GM21423 (cell line): Measurements from ENCODE around the gene DGAT2.

Experiments
- ATAC-seq: cut with Tn5 transposase; IDR thresholded peaks from one replicate; pipeline ENCODE4 v1.9.1; 2021; ENCODE audit warnings: mild to moderate bottlenecking, moderate library complexity; ENCODE audit not compliant: unreplicated experiment

The DGAT2 gene

DNA sequence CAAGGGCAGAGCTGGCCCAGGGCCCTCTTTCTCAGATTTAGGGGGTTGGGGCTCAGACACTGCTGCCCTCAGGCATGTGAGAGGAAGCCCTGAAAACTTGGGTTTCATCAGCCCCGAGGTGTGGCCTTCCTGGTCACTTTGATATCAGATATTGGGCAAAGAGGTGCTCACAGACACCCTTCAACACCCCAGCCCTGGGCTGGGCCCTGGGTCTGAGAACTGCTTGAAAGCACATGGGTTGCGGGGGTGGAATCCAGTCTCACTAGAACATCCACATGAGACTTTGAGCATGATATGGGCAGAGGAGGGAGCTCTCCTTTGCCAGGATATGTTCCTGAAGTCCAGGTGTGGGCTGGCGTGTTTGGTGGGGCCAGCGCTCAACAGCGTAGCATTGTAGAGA lies 10.4 kb downstream of the DGAT2 start:
- ATAC-seq, result no peak

GRCh38 chr11:75779960-75780359 lies 11.4 kb downstream of the DGAT2 start:
- ATAC-seq, result no peak

- no peak for ATAC-seq
Measured at GRCh38 chr11:75780888-75781287, 12.3 kb downstream of the DGAT2 start.

DNA sequence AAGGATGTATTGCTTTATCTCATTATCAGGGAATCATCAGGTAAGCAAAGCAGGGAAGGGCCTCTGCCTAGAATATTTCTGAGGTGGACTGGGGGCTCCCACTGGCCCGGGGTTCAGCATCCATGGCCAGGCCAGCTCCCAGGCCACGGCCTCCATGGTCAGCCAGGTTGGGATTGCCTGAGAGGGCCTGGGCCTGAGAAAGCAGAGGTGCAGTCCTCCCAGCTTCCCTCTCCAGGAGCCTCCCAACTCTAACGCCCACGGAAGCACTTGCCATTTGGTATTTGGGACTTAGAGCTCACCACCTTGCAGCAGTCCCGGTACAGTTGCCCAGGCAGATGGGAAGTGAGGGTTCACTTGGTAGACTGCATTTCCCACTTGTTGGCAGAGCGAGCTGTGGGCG lies 12.7 kb downstream of the DGAT2 start:
- ATAC-seq, result no peak

DNA sequence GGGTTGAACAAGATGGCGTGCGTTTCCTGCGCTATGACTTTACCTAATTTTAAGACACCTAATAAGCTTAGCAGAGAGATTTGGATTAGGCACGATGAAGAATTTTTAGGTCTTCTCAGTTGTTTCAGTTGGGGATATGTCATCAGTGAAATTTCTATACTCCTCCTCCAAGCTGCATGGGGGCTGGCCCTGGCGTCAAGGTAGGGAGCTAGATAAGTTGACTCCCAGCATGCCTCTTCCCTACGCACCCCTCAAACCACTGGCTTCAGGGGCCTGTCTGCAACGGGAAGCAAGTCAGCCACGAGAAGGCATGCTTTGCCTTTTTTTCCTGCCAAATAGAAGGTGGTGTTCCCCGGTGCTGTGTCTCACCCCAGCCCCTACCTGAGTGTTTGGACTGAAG lies 13.3 kb downstream of the DGAT2 start:
- ATAC-seq, result no peak

GRCh38 chr11:75782540-75783263 lies 14.1 kb downstream of the DGAT2 start:
- no peak for ATAC-seq

GRCh38 chr11:75783416-75784084 lies 15.0 kb downstream of the DGAT2 start:
- ATAC-seq, result no peak

GRCh38 chr11:75784085-75784478 lies 15.5 kb downstream of the DGAT2 start:
- ATAC-seq, result no peak

GRCh38 chr11:75784506-75784905 lies 15.9 kb downstream of the DGAT2 start:
- ATAC-seq, result no peak

DNA sequence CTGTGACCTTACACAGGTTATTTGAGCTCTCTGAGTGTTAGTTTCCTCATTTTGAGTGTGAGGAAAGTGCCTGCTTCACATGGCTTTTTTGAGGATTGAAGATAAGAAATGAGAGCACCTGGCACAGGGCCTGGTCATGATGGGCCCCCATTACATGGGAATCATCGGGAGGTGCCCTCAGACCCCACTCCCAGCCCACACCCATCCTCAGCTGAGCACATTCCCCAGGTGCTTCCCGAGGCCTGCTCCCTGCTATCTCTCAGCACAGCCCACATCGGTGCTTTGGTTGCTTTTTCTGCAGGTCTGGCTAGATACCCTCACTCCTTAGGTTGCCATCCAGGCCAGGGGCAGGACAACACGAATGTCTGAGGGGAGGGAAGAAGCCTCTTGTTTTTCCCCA lies 16.6 kb downstream of the DGAT2 start:
- no peak for ATAC-seq

GRCh38 chr11:75786101-75786736 lies 17.6 kb downstream of the DGAT2 start:
- peak; percentile 80 for ATAC-seq

DNA sequence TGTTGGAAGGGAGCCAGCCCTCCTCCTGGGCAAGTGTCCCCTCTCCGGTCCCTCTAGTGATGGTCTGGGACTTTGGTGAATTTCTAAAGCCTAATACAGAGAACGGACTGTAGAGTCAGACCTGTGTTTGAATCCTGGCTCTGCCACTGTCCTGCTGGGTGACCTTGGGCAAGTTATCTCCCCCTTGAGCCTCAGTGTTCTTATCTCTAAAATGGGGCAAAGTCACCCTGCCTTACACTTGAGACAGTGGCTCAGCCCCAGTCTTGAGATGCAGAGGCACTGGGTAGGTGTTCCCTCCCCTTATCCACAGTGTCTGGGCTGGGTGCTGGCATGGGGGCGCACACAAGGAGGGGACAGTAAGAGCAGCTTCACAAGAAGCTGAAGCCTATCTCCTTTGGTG lies 20.9 kb downstream of the DGAT2 start:
- no peak for ATAC-seq

DNA sequence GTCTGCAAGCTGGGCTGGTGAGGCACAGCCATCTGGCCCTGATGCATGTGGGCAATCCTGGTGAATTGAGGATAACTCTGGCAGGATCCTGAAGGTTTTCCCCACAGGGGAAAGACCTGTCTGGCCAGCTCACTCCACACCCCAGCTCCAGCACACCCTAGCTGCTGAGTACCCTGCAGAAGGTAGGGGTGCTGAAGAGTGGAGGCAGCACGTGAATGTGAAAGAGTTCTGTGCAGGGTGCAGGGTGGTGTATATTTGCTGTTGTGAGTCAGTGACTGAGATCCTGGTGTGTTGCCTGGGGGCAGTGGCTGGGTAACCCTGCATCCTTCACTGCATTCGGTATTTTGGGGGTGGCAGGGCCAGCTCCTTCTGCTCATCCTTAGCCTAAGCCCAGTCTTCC lies 22.4 kb downstream of the DGAT2 start:
- no peak for ATAC-seq

GRCh38 chr11:75792127-75792731 lies 23.7 kb downstream of the DGAT2 start:
- no peak for ATAC-seq

DNA sequence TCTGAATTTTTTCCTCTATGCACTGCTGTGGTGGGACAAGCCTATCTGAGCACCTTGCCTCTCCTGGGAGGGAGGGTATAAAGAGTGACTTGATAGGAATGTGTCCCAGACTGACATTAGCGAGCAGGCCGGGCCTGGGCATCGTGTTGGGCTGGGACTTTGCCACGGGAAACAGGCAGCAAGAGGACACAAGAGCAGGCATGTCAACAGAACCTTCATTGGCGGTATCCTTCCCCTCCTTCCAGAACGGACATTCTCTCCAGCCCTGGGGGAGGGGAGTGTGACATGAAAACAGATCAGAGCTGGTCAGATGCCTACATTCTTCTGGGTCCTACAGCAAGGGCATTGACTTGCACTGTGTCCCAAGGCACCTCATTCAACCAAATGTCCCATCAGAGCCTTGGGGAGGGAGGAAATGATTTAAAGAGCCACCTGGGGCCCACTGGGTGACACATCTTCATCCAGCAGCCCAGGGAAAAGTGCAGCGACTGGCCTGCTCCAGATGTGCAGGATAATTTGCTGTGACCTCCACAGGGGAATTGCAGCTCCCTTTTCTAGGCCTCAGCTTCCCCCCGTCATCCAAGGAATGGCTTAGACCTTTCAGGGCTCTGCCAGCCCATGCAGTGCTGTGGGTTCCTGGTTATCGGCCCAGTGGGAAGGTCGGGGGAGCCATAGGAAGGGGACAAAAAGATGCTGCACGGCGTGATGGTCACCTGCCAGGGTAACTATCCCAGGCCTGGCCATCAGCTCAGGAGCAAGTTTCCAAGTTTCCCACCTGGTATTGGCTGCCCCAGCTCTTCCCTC lies 24.6 kb downstream of the DGAT2 start:
- no peak for ATAC-seq

- no peak for ATAC-seq
Measured at GRCh38 chr11:75793966-75794365, 25.4 kb downstream of the DGAT2 start.

DNA sequence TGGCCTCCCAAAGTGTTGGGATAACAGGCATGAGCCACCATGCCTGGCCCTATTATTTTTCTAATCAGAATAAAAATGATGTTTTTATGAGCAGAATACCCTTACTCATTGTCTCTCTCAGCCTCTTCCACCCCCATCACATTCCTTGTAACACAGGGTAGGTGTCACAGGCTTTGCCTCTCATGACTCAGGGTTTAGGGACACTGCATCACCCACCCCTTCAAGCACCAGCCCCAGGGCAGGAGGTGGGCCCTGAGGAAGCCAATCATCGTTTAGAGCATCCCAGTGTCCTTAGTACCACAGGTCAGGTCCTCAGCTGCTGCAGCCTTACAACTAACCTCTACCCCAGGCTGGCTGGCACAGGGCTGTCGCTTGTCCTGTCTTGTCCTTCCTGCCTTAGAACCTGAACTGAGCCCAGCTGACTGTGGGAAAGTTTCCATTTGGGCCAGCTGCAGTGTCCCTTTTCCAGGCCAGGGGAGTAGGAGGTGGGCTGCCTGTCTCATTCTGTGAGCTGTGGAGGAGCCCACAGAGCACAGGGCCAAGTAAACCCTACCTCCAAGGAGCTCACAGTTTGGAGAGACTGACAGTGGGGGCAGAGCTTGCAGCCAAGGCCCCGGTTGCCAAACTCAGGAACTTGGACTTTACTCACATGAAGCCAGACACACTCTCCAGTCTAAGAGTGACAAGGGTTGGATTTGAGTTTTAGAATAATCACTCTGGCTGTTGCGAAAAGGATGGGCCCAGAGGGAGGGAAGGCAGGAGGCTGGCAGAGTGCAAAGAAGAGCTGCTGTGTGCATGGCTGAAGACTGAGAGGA lies 26.9 kb downstream of the DGAT2 start:
- no peak for ATAC-seq

DNA sequence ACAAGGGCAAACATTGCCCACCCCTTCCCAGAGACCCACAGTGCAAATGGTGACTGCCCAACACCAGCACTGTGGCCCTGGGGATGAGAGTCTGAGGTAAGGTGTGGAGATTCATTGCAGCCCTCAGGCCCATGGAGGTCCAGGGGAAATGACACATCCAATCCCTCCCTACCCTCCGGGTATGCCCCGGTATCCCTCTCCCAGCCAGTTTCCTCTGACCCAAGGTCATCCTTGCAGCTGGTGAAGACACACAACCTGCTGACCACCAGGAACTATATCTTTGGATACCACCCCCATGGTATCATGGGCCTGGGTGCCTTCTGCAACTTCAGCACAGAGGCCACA lies 27.5 kb downstream of the DGAT2 start:
- ATAC-seq, result no peak

- ATAC-seq, result no peak
Measured at GRCh38 chr11:75797116-75797515, 28.5 kb downstream of the DGAT2 start.

DNA sequence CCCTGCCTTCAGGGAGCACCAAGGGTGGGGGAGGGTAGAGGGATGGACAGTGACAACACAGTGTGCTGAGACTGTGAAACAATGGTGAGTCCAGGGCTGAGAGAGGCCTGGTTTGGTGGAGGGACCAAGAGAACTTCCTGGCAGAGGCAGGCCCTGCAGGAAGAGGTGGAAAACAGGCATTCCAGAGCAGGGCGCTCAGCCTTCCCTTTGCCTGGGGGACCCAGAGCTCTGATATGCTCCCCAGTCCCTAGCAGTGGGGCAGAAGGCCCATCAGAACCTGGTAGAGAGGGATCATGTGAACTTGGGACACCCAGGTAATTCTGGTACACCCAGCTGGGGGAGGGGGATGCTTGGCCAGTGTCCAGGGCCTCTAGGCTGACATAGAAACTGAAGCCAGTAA lies 29.2 kb downstream of the DGAT2 start:
- ATAC-seq, result no peak
